Ramos (cell line): ENCODE results near the gene IL25.
"Not testable (repeated sequence)": the region's sequence is repeated elsewhere in the genome, so short reads cannot be mapped to it uniquely, and the experiment has no call there.

Experiments used
- in situ Hi-C: fragments of 300-500 bp; cut with MboI; formaldehyde crosslinking; loops from one replicate; pipeline ENCODE4 v1.14.3; 2022; ENCODE audit warnings: low sequenced_read_pairs; ENCODE audit not compliant: unreplicated experiment

IL25 gene

GRCh38 chr14:23421594-23421993, 49.0 kb downstream of the IL25 start:
- in situ Hi-C loops = no loop called here

- in situ Hi-C loops = no loop called here
These were observed 51.0 kb downstream of the IL25 start for GRCh38 chr14:23423657-23424056.

DNA sequence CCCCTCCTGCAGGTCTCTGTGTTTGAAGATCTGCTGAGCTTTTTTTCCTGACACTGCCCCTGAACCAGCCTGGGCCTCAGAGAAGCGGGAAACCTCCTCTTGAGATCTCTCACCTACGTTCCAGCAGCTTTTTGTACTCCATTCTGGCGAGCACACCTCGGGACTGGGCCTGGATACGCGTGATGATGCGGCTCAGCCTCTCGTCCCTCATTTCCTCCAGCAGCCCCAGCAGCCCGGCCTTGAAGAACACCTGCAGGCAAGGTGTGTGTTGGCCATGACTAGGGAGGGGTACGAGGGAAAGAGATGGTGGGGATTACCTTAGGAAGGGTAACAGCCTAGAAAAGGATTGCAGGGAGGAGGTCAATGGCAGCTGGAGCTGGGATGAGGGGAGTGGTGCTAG, 52.6 kb downstream of the IL25 start:
- in situ Hi-C loops = no loop called here

DNA sequence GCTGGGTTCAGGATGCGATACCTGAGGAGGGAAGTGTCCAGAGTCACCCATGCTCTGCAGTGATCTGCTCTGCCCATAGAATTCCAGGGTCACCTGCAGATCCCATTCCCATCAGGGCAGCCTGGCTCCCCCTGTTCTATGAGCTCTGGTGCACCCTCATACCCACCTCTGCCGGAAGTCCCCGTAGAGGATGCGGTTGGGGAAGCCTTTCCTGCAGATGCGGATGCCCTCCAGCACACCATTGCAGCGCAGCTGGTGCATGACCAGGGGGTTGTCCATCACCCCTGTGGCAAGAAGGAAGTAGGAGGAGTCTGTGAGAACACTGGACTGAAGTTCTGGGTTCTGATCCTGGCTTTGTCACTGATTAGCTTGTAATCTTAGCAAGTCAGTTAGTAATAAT, 53.2 kb downstream of the IL25 start:
- in situ Hi-C loops = not testable (repeated sequence)
